Upper lobe of left lung (tissue), 4 donors: ENCODE measurements around the gene ANAPC5.

ENCODE experiments used
- EP300 ChIP-seq, 4 donors: sonication (generic); formaldehyde crosslinking; IDR thresholded peaks; one replicate each; pipeline ENCODE4 v1.5.1; 2017; ENCODE audit warnings: antibody characterized with exemption in 4 of 4, control low read depth in 2 of 4
- TF ChIP-seq, protein P1 (sequence below), 6 experiments: fragments of 450-650 bp in 4 of 6; fragments of 200-600 bp in 2 of 6; sonication (generic) in 2 of 6; IDR thresholded peaks; one replicate each; pipeline ENCODE4 v1.5.1; 2016 to 2019; ENCODE audit warnings: antibody characterized with exemption in 6 of 6

DNA sequence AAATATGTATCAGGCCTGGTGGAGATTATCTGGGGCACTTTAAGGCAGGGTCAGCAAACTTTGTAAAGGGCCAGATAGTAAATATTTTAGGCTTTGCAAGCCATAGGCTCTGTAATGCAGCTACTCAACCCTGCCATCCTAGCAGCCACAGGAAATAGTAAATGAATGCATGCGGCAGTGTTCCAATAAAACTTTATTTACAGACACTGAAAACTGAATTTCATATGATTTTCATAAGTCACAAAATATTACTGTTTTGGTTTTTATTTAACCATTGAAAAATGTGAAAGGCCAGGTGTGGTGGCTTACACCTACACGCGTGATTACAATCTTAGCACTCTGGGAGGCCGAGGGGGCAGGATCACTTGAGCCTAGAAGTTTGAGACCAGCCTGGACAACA is 52.5 kb downstream of the ANAPC5 start:
- TF ChIP-seq, protein P1, sequence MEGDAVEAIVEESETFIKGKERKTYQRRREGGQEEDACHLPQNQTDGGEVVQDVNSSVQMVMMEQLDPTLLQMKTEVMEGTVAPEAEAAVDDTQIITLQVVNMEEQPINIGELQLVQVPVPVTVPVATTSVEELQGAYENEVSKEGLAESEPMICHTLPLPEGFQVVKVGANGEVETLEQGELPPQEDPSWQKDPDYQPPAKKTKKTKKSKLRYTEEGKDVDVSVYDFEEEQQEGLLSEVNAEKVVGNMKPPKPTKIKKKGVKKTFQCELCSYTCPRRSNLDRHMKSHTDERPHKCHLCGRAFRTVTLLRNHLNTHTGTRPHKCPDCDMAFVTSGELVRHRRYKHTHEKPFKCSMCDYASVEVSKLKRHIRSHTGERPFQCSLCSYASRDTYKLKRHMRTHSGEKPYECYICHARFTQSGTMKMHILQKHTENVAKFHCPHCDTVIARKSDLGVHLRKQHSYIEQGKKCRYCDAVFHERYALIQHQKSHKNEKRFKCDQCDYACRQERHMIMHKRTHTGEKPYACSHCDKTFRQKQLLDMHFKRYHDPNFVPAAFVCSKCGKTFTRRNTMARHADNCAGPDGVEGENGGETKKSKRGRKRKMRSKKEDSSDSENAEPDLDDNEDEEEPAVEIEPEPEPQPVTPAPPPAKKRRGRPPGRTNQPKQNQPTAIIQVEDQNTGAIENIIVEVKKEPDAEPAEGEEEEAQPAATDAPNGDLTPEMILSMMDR (IDR thresholded peaks at IDR 0.05) = no peak
- TF ChIP-seq EP300 (IDR thresholded peaks at IDR 0.05) = no peak
